Trophoblast cell (in vitro differentiated cells and primary cell): Measurements from ENCODE around the gene BAK1.

Experiments
- DNase-seq, 2 donors: peaks; one replicate each; pipeline ENCODE4 v3.0.0-alpha.2; 2016
- H2AFZ ChIP-seq: 2 replicates; pipeline ENCODE4 v1.6.1; 2013; ENCODE audit warnings: low read length, moderate library complexity, mild to moderate bottlenecking; ENCODE audit not compliant: insufficient read depth, poor library complexity
- H2AK5ac ChIP-seq: 2 replicates; pipeline ENCODE4 v1.6.1; 2013; ENCODE audit warnings: mild to moderate bottlenecking, low read length
- H2BK120ac ChIP-seq: 2 replicates; pipeline ENCODE4 v1.6.1; 2013; ENCODE audit warnings: low read length, mild to moderate bottlenecking, moderate library complexity; ENCODE audit not compliant: insufficient read depth, poor library complexity
- H2BK12ac ChIP-seq: 2 replicates; pipeline ENCODE4 v1.6.1; 2013; ENCODE audit warnings: mild to moderate bottlenecking, low read length, moderate library complexity
- H2BK5ac ChIP-seq: 2 replicates; pipeline ENCODE4 v1.6.1; 2013; ENCODE audit warnings: low read length, low read depth, moderate library complexity, mild to moderate bottlenecking; ENCODE audit not compliant: poor library complexity
- H3K14ac ChIP-seq: 2 replicates; pipeline ENCODE4 v1.6.1; 2013; ENCODE audit warnings: mild to moderate bottlenecking, low read length
- H3K18ac ChIP-seq: 2 replicates; pipeline ENCODE4 v1.6.1; 2013; ENCODE audit warnings: mild to moderate bottlenecking, low read length
- H3K23ac ChIP-seq: 2 replicates; pipeline ENCODE4 v1.6.1; 2013; ENCODE audit warnings: low read length
- H3K27ac ChIP-seq: 2 replicates; pipeline ENCODE4 v1.5.1; 2013; ENCODE audit warnings: low read depth, mild to moderate bottlenecking, inconsistent platforms, low read length, moderate library complexity
- H3K27me3 ChIP-seq: 2 replicates; pipeline ENCODE4 v1.6.1; 2013; ENCODE audit warnings: inconsistent platforms, mild to moderate bottlenecking, low read length, moderate library complexity; ENCODE audit not compliant: insufficient read depth
- H3K36me3 ChIP-seq, 2 experiments: 1 replicate in 1 of 2; 2 replicates in 1 of 2; pipeline ENCODE4 v1.6.1; 2013; ENCODE audit warnings: low read length in 2 of 2, mild to moderate bottlenecking in 2 of 2, moderate library complexity in 1 of 2; ENCODE audit not compliant: insufficient read depth in 2 of 2, control insufficient read depth in 1 of 2
- H3K4ac ChIP-seq: 2 replicates; pipeline ENCODE4 v1.6.1; 2013; ENCODE audit warnings: low read depth, mild to moderate bottlenecking, low read length, moderate library complexity
- H3K4me1 ChIP-seq, 2 experiments: 1 replicate in 1 of 2; 2 replicates in 1 of 2; pipeline ENCODE4 v1.6.1; 2013; ENCODE audit warnings: low read length in 2 of 2, mild to moderate bottlenecking in 2 of 2, moderate library complexity in 1 of 2; ENCODE audit not compliant: insufficient read depth in 2 of 2, control insufficient read depth in 1 of 2
- H3K4me2 ChIP-seq: 2 replicates; pipeline ENCODE4 v1.6.1; 2013; ENCODE audit warnings: inconsistent platforms, mild to moderate bottlenecking, low read length, moderate library complexity
- H3K4me3 ChIP-seq: 2 replicates; pipeline ENCODE4 v1.5.1; 2013; ENCODE audit warnings: mild to moderate bottlenecking, low read depth, low read length, inconsistent platforms
- H3K79me1 ChIP-seq: one replicate; pipeline ENCODE4 v1.6.1; 2013; ENCODE audit warnings: low read length
- H3K79me2 ChIP-seq: 2 replicates; pipeline ENCODE4 v1.6.1; 2013; ENCODE audit warnings: low read length, mild to moderate bottlenecking; ENCODE audit not compliant: control insufficient read depth, insufficient read depth, poor library complexity
- H3K9ac ChIP-seq: 2 replicates; pipeline ENCODE4 v1.6.1; 2013; ENCODE audit warnings: mild to moderate bottlenecking, low read length
- H3K9me3 ChIP-seq: 2 replicates; pipeline ENCODE4 v1.6.1; 2013; ENCODE audit warnings: low read depth, mild to moderate bottlenecking, control low read depth, inconsistent platforms, low read length; ENCODE audit not compliant: insufficient read depth
- H4K12ac ChIP-seq: 2 replicates; pipeline ENCODE4 v1.6.1; 2013; ENCODE audit warnings: low read depth, mild to moderate bottlenecking, low read length, moderate library complexity
- H4K8ac ChIP-seq: 2 replicates; pipeline ENCODE4 v1.6.1; 2013; ENCODE audit warnings: low read depth, mild to moderate bottlenecking, low read length, moderate library complexity
- H4K91ac ChIP-seq: one replicate; pipeline ENCODE4 v1.6.1; 2013; ENCODE audit warnings: low read depth, mild to moderate bottlenecking, low read length, moderate library complexity
- WGBS: extraction: QIAGEN DNeasy Blood & Tissue Kit; methylation state at CpG from one replicate; pipeline ENCODE4 v1.1.7; 2013; ENCODE audit warnings: missing lambda C conversion rate; ENCODE audit not compliant: insufficient read length, insufficient coverage; ENCODE audit errors: extremely low coverage; 5-methylcytosine and 5-hydroxymethylcytosine counted together

Gene BAK1

DNA sequence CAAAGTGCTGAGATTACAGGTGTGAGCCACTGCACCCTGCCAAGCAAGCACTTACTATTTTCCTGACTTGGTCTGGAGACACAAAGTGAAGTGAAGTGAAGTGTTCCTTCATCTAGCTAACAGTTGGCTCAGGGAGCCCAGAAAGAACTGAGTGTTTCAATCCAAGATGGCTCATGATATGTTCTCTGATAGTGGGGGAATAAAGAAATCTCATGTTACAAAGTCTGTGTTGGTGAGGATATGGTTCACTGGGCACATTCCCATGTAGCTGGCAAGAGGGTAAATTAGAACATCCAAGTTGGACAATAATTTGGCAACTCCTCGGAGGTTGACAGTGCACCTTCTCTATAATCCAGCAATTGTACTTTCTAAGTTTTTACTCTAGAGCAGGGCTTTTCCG, 36.0 kb upstream of the BAK1 start:
- Histone ChIP-seq H3K9ac (no peak overlapping the region), H3K23ac (no peak overlapping the region), H3K14ac (no peak overlapping the region), H2AFZ (no peak overlapping the region), H3K36me3 (no peaks in the 10 kb centered on the region), H2AK5ac (no peak overlapping the region), H2BK5ac (no peak overlapping the region), H3K79me1 (peaks cover 6% of the 10 kb centered on the region), H3K4me3 (no peak overlapping the region), H3K4me1 (peaks cover 7 to 17% of the 10 kb centered on the region in 2 experiments), H3K18ac (no peak overlapping the region), H3K4ac (no peak overlapping the region), H4K8ac (no peak overlapping the region), H4K91ac (no peak overlapping the region), H2BK12ac (no peak overlapping the region), H3K79me2 (no peaks in the 10 kb centered on the region), H2BK120ac (no peak overlapping the region), H3K9me3 (peaks cover 2% of the 10 kb centered on the region), H3K27ac (no peak overlapping the region), H3K4me2 (no peak overlapping the region), H4K12ac (no peak overlapping the region), H3K27me3 (no peaks in the 10 kb centered on the region)
- DNase-seq, result no peak
- WGBS, result no CpG with 5 or more reads among the region's 2 CpGs

DNA sequence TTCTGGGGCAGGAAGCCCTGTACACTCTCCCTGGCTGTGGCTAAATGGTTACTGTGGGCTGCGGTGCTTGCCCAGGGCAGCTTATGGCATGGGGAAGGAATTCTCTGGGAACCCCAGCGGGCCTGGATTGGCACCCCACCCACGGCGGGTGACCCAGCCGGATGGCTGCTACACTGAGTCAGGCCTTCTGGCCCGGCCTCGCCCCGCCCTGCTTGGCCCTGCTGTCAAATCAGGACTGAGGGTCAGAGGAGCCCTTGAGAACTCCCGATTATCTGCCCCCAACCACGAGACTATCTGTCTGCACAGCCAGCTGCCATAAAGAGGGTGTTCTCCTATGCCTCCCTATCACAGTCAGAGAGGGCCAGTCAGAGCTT, 33.7 kb upstream of the BAK1 start:
- H3K4ac ChIP-seq, result no peak overlapping the region
- peaks cover 6% of the 10 kb centered on the region for H3K79me1 ChIP-seq
- no peak overlapping the region for H3K9ac ChIP-seq
- no CpG with 5 or more reads among the region's 10 CpGs for WGBS
- H3K14ac ChIP-seq, result no peak overlapping the region
- H3K9me3 ChIP-seq, result peaks cover 2% of the 10 kb centered on the region
- H2AK5ac ChIP-seq, result peak overlapping the region; percentile 7
- H3K23ac ChIP-seq, result no peak overlapping the region
- H2BK12ac ChIP-seq, result peak overlapping the region; percentile 8
- no peak overlapping the region for H3K27ac ChIP-seq
- H3K4me3 ChIP-seq, result no peak overlapping the region
- H3K27me3 ChIP-seq, result no peaks in the 10 kb centered on the region
- H3K4me2 ChIP-seq, result no peak overlapping the region
- no peak overlapping the region for H2BK120ac ChIP-seq
- no peak overlapping the region for H4K12ac ChIP-seq
- H4K91ac ChIP-seq, result no peak overlapping the region
- no peaks in the 10 kb centered on the region for H3K36me3 ChIP-seq
- H2BK5ac ChIP-seq, result no peak overlapping the region
- peak overlapping the region; percentile 23 for H3K18ac ChIP-seq
- DNase-seq, result no peak
- H3K4me1 ChIP-seq, result peaks cover 23 to 33% of the 10 kb centered on the region in 2 experiments
- no peak overlapping the region for H2AFZ ChIP-seq
- H3K79me2 ChIP-seq, result no peaks in the 10 kb centered on the region
- no peak overlapping the region for H4K8ac ChIP-seq

DNA sequence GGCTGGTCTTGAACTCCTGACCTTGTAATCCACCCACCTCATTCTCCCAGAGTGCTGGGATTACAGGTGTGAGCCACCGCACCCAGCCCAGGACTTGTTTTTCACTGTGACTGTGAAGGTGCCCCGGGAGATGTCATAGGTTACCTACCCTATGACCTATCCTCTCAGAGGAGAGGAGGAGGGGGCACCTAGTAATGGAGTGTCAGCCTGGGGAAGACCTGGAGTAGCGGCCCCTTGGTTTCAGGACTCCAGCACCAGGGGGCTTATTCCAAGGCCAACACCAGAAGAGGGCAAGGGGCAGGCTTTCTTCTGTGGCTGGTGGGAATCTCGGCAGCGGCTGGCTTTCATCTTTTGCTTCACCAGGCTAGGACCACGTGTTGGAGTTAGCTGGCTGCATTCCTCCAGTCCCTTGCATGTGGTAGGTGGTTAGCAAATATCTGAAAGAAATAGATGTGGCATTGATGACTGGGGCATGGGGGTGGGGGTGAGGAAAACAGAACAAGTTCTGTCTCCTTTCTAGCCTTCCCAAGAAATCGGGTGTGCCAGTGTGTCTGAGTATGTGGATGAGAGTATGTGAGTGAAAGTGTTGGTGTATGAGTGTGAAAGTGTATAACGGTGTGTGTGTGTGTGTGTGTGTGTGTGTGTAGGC, 33.2 kb upstream of the BAK1 start:
- Histone ChIP-seq H3K4me1 (peaks cover 27 to 35% of the 10 kb centered on the region in 2 experiments), H4K91ac (no peak overlapping the region), H3K27me3 (no peaks in the 10 kb centered on the region), H4K12ac (no peak overlapping the region), H2BK5ac (no peak overlapping the region), H2BK120ac (no peak overlapping the region), H4K8ac (no peak overlapping the region), H3K79me1 (peaks cover 6% of the 10 kb centered on the region), H3K4ac (no peak overlapping the region), H2BK12ac (no peak overlapping the region), H3K9ac (no peak overlapping the region), H3K9me3 (peaks cover 2% of the 10 kb centered on the region), H3K18ac (no peak overlapping the region), H3K27ac (no peak overlapping the region), H3K4me3 (no peak overlapping the region), H3K36me3 (no peaks in the 10 kb centered on the region), H3K79me2 (no peaks in the 10 kb centered on the region), H3K4me2 (no peak overlapping the region), H3K23ac (no peak overlapping the region), H3K14ac (no peak overlapping the region), H2AFZ (no peak overlapping the region), H2AK5ac (no peak overlapping the region)
- no peak for DNase-seq
- 100% methylated on average over 1 of the region's 8 CpGs for WGBS

DNA sequence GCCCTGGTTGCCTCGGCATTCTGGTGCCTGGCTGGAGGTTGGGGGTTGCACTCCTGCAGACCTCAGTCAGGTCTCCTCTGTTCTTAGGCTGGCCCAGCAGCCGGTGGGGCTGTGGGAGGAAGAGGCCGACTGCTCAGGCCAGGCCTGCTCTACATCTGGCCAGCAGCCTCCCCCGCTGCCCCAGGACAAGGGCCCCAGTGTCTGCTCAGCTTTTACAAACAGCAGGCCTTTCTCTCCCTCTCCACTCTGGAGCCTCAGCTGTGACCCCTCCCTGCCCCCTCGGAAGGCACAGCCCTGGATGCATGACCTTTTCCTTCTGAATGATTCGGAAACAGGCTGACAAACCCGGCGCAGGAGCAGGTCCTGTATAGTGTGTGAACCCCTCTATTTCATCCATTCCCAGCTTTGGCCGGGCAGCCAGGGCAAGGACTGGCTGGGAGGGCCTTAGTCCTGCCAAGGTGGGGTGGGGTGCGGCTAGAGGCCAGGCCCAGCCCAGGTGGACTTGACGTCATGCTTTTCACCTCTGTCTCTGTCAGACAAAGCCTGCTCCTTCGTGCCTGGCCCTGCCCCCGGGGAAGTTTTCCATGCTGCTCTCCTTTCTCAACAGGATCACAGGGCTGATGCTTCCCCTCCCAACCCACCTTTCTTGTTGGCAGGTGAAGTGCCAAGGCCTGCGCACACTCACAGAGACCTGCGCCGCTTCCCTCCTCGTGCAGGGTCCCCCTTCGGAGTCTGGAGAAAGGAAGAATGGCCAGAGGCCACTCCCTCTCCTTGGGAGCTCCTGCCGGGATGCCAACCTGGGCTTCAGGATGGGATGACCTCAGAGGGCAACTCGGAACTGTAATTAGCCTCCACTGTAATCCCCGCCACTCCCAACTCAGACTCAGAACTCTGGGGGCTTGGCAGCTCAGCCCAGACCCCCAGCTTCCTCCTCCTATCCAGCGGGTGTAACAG, 31.0 kb upstream of the BAK1 start:
- H4K12ac ChIP-seq, result no peak overlapping the region

More for the DNA sequence above, 31.0 kb upstream of the BAK1 start:
- H3K9me3 ChIP-seq, result peaks cover 2% of the 10 kb centered on the region
- H3K27ac ChIP-seq, result peak overlapping the region; percentile 76
- H3K36me3 ChIP-seq, result no peaks in the 10 kb centered on the region
- H3K4me1 ChIP-seq, result peaks cover 27 to 35% of the 10 kb centered on the region in 2 experiments
- H2AFZ ChIP-seq, result peak overlapping the region; percentile 28
- no peak overlapping the region for H3K14ac ChIP-seq
- no peak overlapping the region for H3K18ac ChIP-seq
- no peaks in the 10 kb centered on the region for H3K27me3 ChIP-seq
- peak overlapping the region; percentile 28 for H4K91ac ChIP-seq
- peak overlapping the region; percentile 19 for H2BK12ac ChIP-seq
- no peak overlapping the region for H3K9ac ChIP-seq
- peak overlapping the region; percentile 54 for H3K4me2 ChIP-seq
- H4K8ac ChIP-seq, result peak overlapping the region; percentile 11
- no peak overlapping the region for H2AK5ac ChIP-seq
- H3K23ac ChIP-seq, result no peak overlapping the region
- no CpG with 5 or more reads among the region's 22 CpGs for whole genome bisulfite sequencing
- H3K4ac ChIP-seq, result no peak overlapping the region
- DNase-seq, result no peak
- no peaks in the 10 kb centered on the region for H3K79me2 ChIP-seq
- H3K79me1 ChIP-seq, result peaks cover 6% of the 10 kb centered on the region
- H2BK5ac ChIP-seq, result no peak overlapping the region
- no peak overlapping the region for H3K4me3 ChIP-seq
- H2BK120ac ChIP-seq, result peak overlapping the region; percentile 59
